Fibroblast of skin of back (primary cell): ENCODE results near the gene PNPLA7.
"Not testable (repeated sequence)": the region's sequence is repeated elsewhere in the genome, so short reads cannot be mapped to it uniquely, and the experiment has no call there.

Experiments used
- DNase-seq: peaks from one replicate; pipeline ENCODE4 v3.0.0-alpha.2; 2013

PNPLA7 gene

DNA sequence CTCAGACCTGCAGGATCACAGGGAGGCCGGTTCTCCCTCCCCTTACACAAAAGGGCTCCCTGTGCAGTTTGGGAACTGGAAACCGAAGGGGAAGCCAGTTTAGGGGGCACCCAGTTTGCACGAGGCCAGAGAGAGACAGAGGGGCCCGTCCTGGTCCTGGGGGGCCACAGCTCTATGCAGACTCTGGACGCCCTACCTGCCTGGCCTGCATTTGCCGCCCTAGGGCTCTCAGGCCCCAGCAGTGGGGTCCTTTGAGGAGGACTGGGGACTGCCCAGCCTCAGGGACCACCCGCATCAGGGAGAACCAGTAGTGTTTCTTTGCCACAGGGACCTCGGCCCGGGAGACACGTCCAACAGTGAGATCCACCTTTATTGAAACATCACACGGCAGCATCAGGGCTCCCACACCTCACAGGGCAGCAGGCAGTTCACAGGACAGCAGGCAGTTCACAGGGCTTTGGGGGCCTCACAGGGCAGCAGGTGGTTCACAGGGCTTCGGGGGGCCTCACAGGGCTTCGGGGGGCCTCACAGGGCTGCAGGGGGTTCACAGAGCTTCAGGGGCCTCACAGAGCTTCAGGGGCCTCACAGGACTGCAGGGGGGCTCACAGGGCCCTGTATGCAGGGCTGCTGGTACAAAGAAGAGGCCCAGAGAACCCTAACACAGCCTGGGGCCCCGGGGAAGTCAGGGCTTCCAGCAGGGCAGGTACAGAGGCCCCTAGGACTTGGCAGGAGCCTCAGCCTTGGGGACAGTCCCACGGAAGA, 90.4 kb downstream of the PNPLA7 start:
- DNase-seq = no peak

DNA sequence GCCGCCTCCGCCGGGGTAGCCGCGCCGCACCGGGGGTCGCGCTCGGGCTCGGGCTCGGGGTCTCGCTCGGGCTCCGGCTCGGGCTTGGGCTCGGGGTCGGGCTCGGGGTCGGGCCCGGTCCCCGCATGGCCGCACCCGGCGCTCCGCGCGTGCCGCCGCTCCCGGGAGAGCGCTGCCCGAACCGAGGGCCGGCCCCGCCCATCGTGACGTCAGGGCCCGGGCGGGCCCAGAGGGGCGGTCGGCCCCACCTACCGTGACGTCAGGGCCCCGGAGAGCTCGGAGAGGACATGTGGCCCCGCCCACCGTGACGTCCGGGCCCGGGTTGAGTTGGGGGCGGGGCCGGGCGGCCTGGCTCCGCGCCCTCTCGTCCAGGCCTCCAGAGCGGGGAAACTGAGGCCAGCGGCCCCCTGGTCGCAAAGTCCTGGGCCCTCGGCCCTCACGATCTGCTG, 91.0 kb downstream of the PNPLA7 start, which contains the start of gene NSMF:
Gene NSMF, minus strand, starts transcription at position 183 of the 449 bp plus-strand sequence. CDS start 232 bp downstream, outside the sequence.
- peak; percentile 89 for DNase-seq

DNA sequence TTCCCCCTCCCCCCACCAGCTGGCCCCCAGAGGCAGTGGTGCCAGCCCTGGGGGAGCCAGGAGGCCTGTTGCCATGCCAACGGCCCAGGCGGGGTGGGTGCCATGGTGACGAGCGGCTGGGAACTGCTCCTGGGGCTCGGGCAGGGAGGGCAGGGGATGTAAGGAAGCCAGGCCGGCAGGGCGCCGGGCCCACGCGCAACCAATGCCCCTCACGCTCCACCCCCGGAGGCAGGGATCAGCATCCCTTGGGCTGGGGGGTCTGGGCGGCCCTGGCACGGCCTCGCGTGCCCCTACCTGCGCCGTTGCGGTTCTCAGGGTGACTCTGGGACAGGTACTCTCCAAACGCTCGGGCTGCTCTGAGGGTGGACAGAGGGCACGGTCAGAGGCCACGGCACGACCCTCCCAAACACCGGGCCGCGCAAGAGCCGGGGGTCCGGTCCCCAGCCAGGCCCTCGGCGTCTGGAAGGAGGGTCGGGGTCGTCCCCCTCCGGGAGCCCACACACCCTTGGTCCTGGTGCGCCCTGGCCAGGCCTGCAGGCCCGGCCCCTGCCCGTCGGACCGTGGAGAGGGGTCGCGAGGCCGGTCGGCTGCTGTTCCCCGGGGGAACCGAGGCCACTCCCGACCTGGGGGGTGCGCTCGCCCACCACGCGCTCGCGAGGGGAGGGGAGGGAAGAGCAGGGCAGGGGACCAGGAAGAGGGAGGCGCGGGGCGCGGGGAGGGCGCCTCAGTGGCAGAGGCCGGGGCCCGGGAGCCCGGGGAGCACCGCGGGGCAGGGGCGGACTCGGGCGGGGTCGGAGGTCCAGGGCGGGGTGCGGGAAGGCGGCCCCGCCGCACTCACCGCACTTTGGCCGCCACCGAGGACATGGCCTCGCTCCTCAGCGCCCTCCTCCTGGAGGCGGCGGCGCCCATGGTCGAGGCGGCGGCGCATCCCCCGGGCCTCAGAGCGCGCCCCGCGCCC, 91.7 kb downstream of the PNPLA7 start:
- no peak for DNase-seq

- DNase-seq = no peak
Measured at GRCh38 chr9:137457406-137458193, 92.6 kb downstream of the PNPLA7 start.

DNA sequence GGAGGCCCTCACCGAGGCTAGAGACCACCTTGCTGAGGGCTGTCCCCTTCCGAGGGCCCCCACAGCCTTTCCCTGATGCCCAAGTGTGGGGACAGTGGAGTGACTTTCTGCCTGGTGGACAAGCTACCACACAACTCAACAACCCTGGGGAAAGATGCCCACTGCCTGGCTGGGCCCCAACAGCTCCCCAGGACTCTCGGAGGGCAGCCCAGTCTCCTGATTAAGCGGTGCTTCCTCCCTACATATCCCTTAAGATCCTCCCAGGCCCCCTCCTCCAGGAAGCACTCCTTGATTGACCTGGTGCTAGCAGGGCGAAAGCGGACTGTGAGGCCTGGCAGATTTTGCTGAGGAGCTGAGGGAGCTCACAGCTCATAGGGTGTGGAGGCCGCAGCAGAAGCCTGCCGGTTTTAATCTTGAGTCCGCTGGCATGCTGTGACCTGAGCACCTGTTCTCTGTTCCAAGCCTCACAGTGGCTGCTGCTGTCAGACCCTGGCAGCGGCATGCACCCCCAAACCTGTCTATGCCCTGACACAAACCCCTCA, 93.3 kb downstream of the PNPLA7 start:
- DNase-seq = no peak

- peak; percentile 73 for DNase-seq
Measured at GRCh38 chr9:137456061-137456863, 93.9 kb downstream of the PNPLA7 start.

GRCh38 chr9:137455359-137455991, 94.7 kb downstream of the PNPLA7 start:
- DNase-seq = no peak

GRCh38 chr9:137454597-137455358, 95.4 kb downstream of the PNPLA7 start:
- no peak for DNase-seq

DNA sequence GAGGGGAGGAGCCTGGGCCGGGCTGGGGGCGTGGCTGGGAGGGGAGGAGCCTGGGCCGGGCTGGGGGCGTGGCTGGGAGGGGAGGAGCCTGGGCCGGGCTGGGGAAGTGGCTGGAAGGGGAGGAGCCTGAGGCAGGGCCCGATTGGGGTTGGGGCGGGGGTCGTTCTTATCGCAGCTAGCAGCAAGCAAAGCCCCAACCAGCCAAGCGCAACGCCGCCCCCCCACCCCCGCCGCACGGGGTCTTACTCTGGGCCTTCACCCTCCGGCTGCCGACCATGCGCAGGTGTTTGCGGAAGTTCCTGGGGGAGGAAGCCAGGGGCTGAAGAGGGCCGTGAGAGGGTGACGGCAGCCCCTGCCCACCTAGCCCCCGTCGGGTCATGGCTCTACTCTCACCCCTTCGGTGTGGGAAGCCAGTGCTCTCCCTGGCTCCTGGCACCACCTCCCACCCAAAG, 96.0 kb downstream of the PNPLA7 start:
- DNase-seq = no peak

DNA sequence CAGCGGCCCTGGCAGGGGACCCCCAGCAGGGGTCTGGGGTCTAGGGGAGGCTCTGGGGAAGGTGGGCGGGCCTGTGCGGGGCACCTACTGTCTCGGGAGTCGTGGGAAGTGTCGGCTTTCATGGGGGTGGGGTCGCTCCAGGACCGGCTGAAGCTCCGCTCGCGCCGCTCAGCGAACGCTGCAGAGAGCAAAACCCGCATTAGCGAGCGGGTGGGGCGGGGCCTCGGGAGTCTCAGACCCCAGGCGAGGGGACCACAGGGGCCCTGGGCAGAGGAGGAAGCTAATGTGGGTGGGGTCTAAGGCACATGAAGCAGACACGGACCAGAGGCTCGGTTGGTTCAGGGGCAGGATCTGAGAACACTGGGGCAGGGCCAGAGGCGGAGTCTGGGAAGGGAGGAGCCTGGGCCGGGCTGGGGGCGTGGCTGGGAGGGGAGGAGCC, 96.5 kb downstream of the PNPLA7 start:
- DNase-seq = peak; percentile 69

- no peak for DNase-seq
Measured at GRCh38 chr9:137452761-137453642, 97.2 kb downstream of the PNPLA7 start.

GRCh38 chr9:137452006-137452760, 98.0 kb downstream of the PNPLA7 start:
- no peak for DNase-seq

DNA sequence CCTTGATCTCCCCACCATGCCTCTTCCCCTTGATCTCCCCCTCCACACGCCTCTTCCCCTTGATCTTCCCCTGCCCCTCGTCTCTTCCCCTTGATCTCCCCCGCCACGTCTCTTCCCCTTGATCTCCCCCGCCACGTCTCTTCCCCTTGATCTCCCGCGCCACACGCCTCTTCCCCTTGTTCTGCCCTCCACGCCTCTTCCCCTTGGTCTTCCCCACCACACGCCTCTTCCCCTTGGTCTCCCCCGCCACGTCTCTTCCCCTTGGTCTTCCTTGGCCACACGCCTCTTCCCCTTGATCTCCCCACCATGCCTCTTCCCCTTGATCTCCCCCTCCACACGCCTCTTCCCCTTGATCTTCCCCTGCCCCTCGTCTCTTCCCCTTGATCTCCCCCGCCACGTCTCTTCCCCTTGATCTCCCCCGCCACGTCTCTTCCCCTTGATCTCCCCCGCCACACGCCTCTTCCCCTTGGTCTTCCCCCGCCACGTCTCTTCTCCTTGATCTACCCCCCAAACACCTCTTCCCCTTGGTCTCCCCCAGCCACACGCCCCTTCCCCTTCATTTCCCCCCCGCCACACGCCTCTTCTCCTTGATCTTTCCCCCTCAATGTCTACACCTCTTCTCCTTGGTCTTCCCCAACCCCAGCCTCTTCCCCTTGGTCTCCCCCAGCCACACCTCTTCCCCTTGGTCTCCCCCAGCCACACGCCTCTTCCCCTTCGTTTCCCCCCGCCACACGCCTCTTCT, 98.8 kb downstream of the PNPLA7 start:
- not testable (repeated sequence) for DNase-seq

GRCh38 chr9:137450539-137451222, 99.5 kb downstream of the PNPLA7 start:
- DNase-seq = not testable (repeated sequence)

- no peak for DNase-seq
Measured at GRCh38 chr9:137449931-137450538, 100.2 kb downstream of the PNPLA7 start.
